PC-3 (cell line): ENCODE results near the gene RAB31. TPM values are rescaled to one million over a fixed set of nuclear protein-coding genes. Genes with fewer than 3 reads are reported as not detected.

Experiments used
- ATAC-seq: fragments of 200-7000 bp; cut with Tn5 transposase; 2 replicates; pipeline ENCODE4 v1.9.1; 2020; ENCODE audit warnings: mild to moderate bottlenecking, moderate library complexity
- BruUV-seq: library from RNA; stranded (reverse); fragments of 400-500 nt; replicated peaks from 2 replicates; lab custom pipeline; 2021; lab: Mats Ljungman, UMichigan
- CTCF ChIA-PET: fragments of 300-600 bp; sonication (Branson Sonifier 250); formaldehyde crosslinking; loops from one replicate; lab custom pipeline; 2022; ENCODE audit warnings: antibody characterized with exemption; lab: Charles Lee
- POLR2A ChIA-PET: fragments of 300-600 bp; sonication (Branson Sonifier 250); formaldehyde crosslinking; loops from one replicate; lab custom pipeline; 2022; ENCODE audit warnings: antibody characterized with exemption; ENCODE audit not compliant: unreplicated experiment; lab: Charles Lee
- DNase-seq: peaks from one replicate; pipeline ENCODE4 v3.0.0-alpha.2; 2015
- H2AFZ ChIP-seq: fragments of 300-600 bp; sonication (generic); 2 replicates; pipeline ENCODE4 v1.6.0; 2016; ENCODE audit warnings: antibody characterized with exemption, low read length
- H3F3A ChIP-seq: fragments of 300-600 bp; sonication (generic); one replicate; pipeline ENCODE4 v1.6.0; 2017; ENCODE audit warnings: antibody characterized with exemption, low read length, control low read depth, mild to moderate bottlenecking; ENCODE audit not compliant: unreplicated experiment
- H3K27ac ChIP-seq: fragments of 300-600 bp; sonication (generic); 2 replicates; pipeline ENCODE4 v1.5.1; 2016; ENCODE audit warnings: mild to moderate bottlenecking, low read length
- H3K27me3 ChIP-seq: fragments of 300-600 bp; sonication (generic); 2 replicates; pipeline ENCODE4 v1.6.1; 2016; ENCODE audit warnings: low read length, mixed read lengths
- H3K36me3 ChIP-seq: fragments of 300-600 bp; sonication (generic); 2 replicates; pipeline ENCODE4 v1.6.1; 2016; ENCODE audit warnings: low read depth, mixed run types, low read length, mixed read lengths
- H3K4me1 ChIP-seq: fragments of 300-600 bp; sonication (generic); 2 replicates; pipeline ENCODE4 v1.5.1; 2016; ENCODE audit warnings: low read length; ENCODE audit not compliant: insufficient read depth
- H3K4me2 ChIP-seq: fragments of 300-600 bp; sonication (generic); 2 replicates; pipeline ENCODE4 v1.6.0; 2016; ENCODE audit warnings: low read length
- H3K4me3 ChIP-seq: fragments of 300-600 bp; sonication (generic); 2 replicates; pipeline ENCODE4 v1.5.1; 2016; ENCODE audit warnings: mild to moderate bottlenecking, low read length, mixed read lengths
- H3K79me2 ChIP-seq: fragments of 300-600 bp; sonication (generic); 2 replicates; pipeline ENCODE4 v1.6.1; 2017; ENCODE audit warnings: low read length, mixed read lengths
- H3K9ac ChIP-seq: fragments of 300-600 bp; sonication (generic); 2 replicates; pipeline ENCODE4 v1.6.0; 2016; ENCODE audit warnings: mild to moderate bottlenecking, low read length
- H3K9me2 ChIP-seq: fragments of 300-600 bp; sonication (generic); replicated peaks from 2 replicates; pipeline ENCODE4 v1.6.1; 2016; ENCODE audit warnings: mixed run types, low read length, mixed read lengths
- H3K9me3 ChIP-seq: fragments of 300-600 bp; sonication (generic); 2 replicates; pipeline ENCODE4 v1.6.1; 2016; ENCODE audit warnings: low read length, mixed read lengths
- H4K20me1 ChIP-seq: fragments of 300-600 bp; sonication (generic); 2 replicates; pipeline ENCODE4 v1.6.1; 2016; ENCODE audit warnings: low read length, mixed read lengths
- EZH2 ChIP-seq: fragments of 300-600 bp; sonication (generic); IDR thresholded peaks from one replicate; pipeline ENCODE4 v1.6.1; 2017; ENCODE audit warnings: antibody characterized with exemption, mild to moderate bottlenecking, low read length; ENCODE audit not compliant: unreplicated experiment
- EZH2phosphoT487 ChIP-seq: fragments of 300-600 bp; sonication (generic); IDR thresholded peaks from 2 replicates; pipeline ENCODE4 v1.6.1; 2018; ENCODE audit warnings: mild to moderate bottlenecking, antibody characterized with exemption, low read length, borderline replicate concordance
- intact Hi-C: fragments of 100-400 bp; cut with micrococcal nuclease; formaldehyde crosslinking; loops from 2 replicates; pipeline ENCODE4 v1.9.0; 2023
- total RNA-seq: library from RNA; depleted of rRNA; stranded (reverse); fragments of >200 nt; gene quantifications from 2 replicates; pipeline ENCODE4 v1.2.3, GENCODE V29; 2014
- TF ChIP-seq, protein P1 (sequence below): fragments of 300-600 bp; sonication (generic); conservative IDR thresholded peaks from 2 replicates; pipeline ENCODE4 v1.5.1; 2017; ENCODE audit warnings: antibody characterized with exemption, low read depth, mild to moderate bottlenecking, low read length

The RAB31 gene
- total RNA-seq, 1 experiment from 2014 or later, result 3.8 TPM

DNA sequence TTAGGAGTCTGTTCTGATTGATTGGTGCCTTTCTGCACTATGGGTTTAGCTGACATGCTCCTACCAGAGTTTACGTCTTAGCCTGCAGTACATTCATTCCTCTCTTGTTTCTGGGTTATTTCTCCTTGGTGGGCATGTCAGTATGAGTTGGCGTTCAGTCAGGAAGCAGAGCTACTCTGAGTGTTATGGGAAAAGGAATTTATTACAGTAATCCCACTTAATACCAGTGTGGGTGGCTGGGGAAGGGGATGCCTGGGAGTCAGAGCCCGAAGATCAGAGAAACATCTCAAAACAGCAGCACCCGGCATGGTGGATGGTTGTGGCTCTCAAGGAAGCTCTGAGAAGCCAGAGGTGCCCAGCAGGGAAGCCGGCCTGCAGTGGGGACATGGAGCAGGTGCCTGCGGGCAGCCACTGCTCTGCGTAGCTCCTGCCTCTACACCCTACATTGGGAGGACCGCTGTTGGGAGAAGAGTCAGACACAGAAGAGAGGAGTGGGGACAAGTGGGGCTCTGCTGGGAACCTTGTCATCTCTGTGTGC lies 48.9 kb downstream of the RAB31 start:
- intact Hi-C loops, result no loop called here
- H3K27me3 ChIP-seq, result no peaks in the 10 kb centered on the region
- H3K4me3 ChIP-seq, result no peak overlapping the region
- H3F3A ChIP-seq, result no peaks in the 10 kb centered on the region
- no peak overlapping the region for H3K27ac ChIP-seq
- no peaks in the 10 kb centered on the region for H3K4me1 ChIP-seq
- no peaks in the 10 kb centered on the region for H4K20me1 ChIP-seq
- POLR2A ChIA-PET, result no interaction called here
- TF ChIP-seq, protein P1, sequence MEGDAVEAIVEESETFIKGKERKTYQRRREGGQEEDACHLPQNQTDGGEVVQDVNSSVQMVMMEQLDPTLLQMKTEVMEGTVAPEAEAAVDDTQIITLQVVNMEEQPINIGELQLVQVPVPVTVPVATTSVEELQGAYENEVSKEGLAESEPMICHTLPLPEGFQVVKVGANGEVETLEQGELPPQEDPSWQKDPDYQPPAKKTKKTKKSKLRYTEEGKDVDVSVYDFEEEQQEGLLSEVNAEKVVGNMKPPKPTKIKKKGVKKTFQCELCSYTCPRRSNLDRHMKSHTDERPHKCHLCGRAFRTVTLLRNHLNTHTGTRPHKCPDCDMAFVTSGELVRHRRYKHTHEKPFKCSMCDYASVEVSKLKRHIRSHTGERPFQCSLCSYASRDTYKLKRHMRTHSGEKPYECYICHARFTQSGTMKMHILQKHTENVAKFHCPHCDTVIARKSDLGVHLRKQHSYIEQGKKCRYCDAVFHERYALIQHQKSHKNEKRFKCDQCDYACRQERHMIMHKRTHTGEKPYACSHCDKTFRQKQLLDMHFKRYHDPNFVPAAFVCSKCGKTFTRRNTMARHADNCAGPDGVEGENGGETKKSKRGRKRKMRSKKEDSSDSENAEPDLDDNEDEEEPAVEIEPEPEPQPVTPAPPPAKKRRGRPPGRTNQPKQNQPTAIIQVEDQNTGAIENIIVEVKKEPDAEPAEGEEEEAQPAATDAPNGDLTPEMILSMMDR, result no peak
- no peak for TF ChIP-seq EZH2
- no peak for TF ChIP-seq EZH2phosphoT487
- no peaks in the 10 kb centered on the region for H3K9me3 ChIP-seq
- BruUV-seq, result no TSS peak
- H3K9me2 ChIP-seq, result no peaks in the 10 kb centered on the region
- H3K79me2 ChIP-seq, result no peaks in the 10 kb centered on the region
- CTCF ChIA-PET, result no interaction called here
- no peaks in the 10 kb centered on the region for H3K36me3 ChIP-seq
- no peak for DNase-seq
- no peak overlapping the region for H2AFZ ChIP-seq
- ATAC-seq, result no peak
- no peak overlapping the region for H3K9ac ChIP-seq
- H3K4me2 ChIP-seq, result no peak overlapping the region

DNA sequence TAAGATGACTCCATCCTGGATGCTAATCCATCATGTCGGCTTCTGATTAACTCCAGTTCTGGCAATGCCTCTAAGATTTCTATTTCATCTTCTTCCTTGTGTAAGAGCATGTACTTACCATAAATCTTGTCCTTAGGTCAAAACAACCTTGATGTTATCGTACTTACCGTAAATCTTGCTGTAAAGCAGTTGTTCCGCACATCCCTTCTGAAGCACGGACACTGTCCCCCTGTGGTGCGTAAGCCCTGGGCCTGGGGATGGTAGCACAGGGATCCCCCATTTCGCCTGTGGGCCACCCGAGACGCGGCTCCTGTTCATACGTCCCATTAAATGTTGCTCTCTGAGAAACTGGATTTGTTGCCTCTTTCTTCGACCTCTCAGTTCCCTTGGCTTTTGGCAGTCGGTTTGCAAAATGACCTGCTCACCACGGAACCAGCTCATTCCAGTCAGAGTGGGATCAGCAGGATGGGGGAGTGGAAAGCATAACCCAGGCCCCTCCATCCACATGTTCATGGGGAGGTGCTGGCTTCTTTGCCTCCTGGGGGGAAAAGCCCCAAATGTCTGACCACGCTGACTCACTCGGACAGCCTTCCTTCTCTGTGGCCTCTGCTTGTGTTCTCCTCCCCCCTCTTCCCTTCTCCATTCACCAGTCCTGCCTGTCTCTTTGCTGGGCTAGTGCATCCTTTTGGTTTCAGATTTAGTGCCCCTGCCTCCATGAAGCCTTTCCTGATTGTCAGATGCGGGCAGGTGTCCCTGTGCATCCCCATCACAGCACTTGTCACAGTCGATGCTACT lies 49.9 kb downstream of the RAB31 start:
- ATAC-seq, result no peak
- Histone ChIP-seq H3F3A (no peaks in the 10 kb centered on the region), H3K4me3 (no peak overlapping the region), H3K9me2 (no peaks in the 10 kb centered on the region), H3K27ac (no peak overlapping the region), H2AFZ (no peak overlapping the region), H3K36me3 (no peaks in the 10 kb centered on the region), H3K4me1 (no peaks in the 10 kb centered on the region), H4K20me1 (no peaks in the 10 kb centered on the region), H3K9ac (no peak overlapping the region), H3K79me2 (no peaks in the 10 kb centered on the region), H3K9me3 (no peaks in the 10 kb centered on the region), H3K27me3 (no peaks in the 10 kb centered on the region), H3K4me2 (no peak overlapping the region)
- ChIA-PET POLR2A (no interaction called here), CTCF (no interaction called here)
- intact Hi-C loops, result no loop called here
- no peak for DNase-seq
- TF ChIP-seq EZH2phosphoT487, result no peak
- no peak for TF ChIP-seq EZH2
- TF ChIP-seq, protein P1, result no peak
- BruUV-seq, result no TSS peak

- no peak for DNase-seq
- CTCF ChIA-PET, result no interaction called here
These were observed 50.5 kb downstream of the RAB31 start for GRCh38 chr18:9758624-9759075.

More at GRCh38 chr18:9758624-9759075, 50.5 kb downstream of the RAB31 start:
- Histone ChIP-seq H3K4me1 (no peaks in the 10 kb centered on the region), H3K9ac (no peak overlapping the region), H3F3A (no peaks in the 10 kb centered on the region), H3K79me2 (no peaks in the 10 kb centered on the region), H3K4me3 (no peak overlapping the region), H3K9me2 (no peaks in the 10 kb centered on the region), H3K27ac (no peak overlapping the region), H3K27me3 (no peaks in the 10 kb centered on the region), H4K20me1 (no peaks in the 10 kb centered on the region), H3K9me3 (no peaks in the 10 kb centered on the region), H2AFZ (no peak overlapping the region), H3K4me2 (no peak overlapping the region), H3K36me3 (no peaks in the 10 kb centered on the region)
- TF ChIP-seq EZH2phosphoT487, result no peak
- TF ChIP-seq, protein P1, result no peak
- TF ChIP-seq EZH2, result no peak
- BruUV-seq, result no TSS peak
- POLR2A ChIA-PET, result no interaction called here
- intact Hi-C loops, result no loop called here
- no peak for ATAC-seq
